Liver (tissue), 3 donors: Measurements from ENCODE around the gene ZFAND2A.

ENCODE experiments used
- EGR1 ChIP-seq, 2 donors: IDR thresholded peaks; 2 replicates each; pipeline ENCODE4 v1.6.1; 2016 to 2018; ENCODE audit warnings: antibody characterized with exemption in 2 of 2, low read depth in 2 of 2
- FOXA1 ChIP-seq: IDR thresholded peaks from 2 replicates; pipeline ENCODE4 v1.6.1; 2016; ENCODE audit warnings: antibody characterized with exemption
- GABPA ChIP-seq, 2 donors: IDR thresholded peaks in 1 of 2; conservative IDR thresholded peaks in 1 of 2; 2 replicates each; pipeline ENCODE4 v1.6.1; 2016; ENCODE audit warnings: antibody characterized with exemption in 2 of 2, mild to moderate bottlenecking in 1 of 2, moderate library complexity in 1 of 2
- HNF4A ChIP-seq, 2 donors: conservative IDR thresholded peaks; 2 replicates each; pipeline ENCODE4 v1.6.1; 2016; ENCODE audit warnings: antibody characterized with exemption in 2 of 2, mild to moderate bottlenecking in 2 of 2
- JUND ChIP-seq, 2 donors: IDR thresholded peaks; 2 replicates each; pipeline ENCODE4 v1.6.1; 2016; ENCODE audit warnings: antibody characterized with exemption in 2 of 2
- NR2F2 ChIP-seq: IDR thresholded peaks from 2 replicates; pipeline ENCODE4 v1.6.1; 2016; ENCODE audit warnings: antibody characterized with exemption
- RAD21 ChIP-seq, 2 donors: IDR thresholded peaks; 2 replicates each; pipeline ENCODE4 v1.6.1; 2016; ENCODE audit warnings: antibody characterized with exemption in 2 of 2, mild to moderate bottlenecking in 2 of 2
- RXRA ChIP-seq, 2 donors: IDR thresholded peaks; 2 replicates each; pipeline ENCODE4 v1.6.1; 2017 to 2018; ENCODE audit warnings: antibody characterized with exemption in 2 of 2, mild to moderate bottlenecking in 1 of 2
- SP1 ChIP-seq: IDR thresholded peaks from 2 replicates; pipeline ENCODE4 v1.6.1; 2018; ENCODE audit warnings: antibody characterized with exemption, mild to moderate bottlenecking
- TAF1 ChIP-seq: conservative IDR thresholded peaks from 2 replicates; pipeline ENCODE4 v1.6.1; 2016; ENCODE audit warnings: antibody characterized with exemption, mild to moderate bottlenecking
- TF ChIP-seq, protein P1 (sequence below): IDR thresholded peaks from 2 replicates; pipeline ENCODE4 v1.6.1; 2016; ENCODE audit warnings: antibody characterized with exemption
- TF ChIP-seq, protein P2 (sequence below): fragments of 150-350 bp; IDR thresholded peaks from 2 replicates; pipeline ENCODE4 v1.5.1; 2017; ENCODE audit warnings: improper control_type of control experiment, low read depth, low read length; ENCODE audit not compliant: missing input control
- TF ChIP-seq, protein P3 (sequence below): IDR thresholded peaks from 2 replicates; pipeline ENCODE4 v1.6.1; 2016; ENCODE audit warnings: antibody characterized with exemption, mild to moderate bottlenecking
- TF ChIP-seq, protein P4 (sequence below): IDR thresholded peaks from 2 replicates; pipeline ENCODE4 v1.6.1; 2016; ENCODE audit warnings: antibody characterized with exemption
- donor health status: healthy.
- donor health status: healthy.

DNA sequence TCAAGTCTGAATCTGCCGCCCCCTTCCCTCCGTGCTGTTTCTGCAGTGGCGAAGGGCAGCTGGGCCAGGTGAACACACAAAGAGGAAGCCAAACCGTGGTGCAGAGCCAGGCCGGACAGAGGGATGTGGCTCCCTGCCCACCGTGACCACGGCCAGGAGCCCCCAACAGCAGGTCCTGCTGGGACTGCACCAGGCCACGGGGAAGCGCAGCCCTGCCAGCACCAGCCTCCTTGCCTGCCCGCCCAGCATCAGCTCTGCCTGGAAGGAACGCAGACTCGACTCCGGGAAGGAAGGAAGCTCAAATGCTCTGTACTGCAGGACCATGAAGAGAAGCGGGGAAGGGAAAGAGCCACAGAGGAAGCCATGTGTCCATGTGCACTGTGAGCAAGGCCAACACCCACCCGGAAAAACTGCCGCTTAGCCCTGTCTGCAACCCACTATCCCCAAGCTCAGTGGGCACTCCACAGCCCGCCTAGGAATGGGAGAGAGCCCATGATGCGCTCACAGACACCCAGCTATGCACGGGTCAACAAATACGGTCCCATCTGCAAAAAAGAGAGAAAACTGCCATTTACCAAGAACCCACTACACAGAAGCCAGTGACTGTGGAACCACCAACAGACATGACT lies 53.1 kb downstream of the ZFAND2A start:
- TF ChIP-seq, protein P1, sequence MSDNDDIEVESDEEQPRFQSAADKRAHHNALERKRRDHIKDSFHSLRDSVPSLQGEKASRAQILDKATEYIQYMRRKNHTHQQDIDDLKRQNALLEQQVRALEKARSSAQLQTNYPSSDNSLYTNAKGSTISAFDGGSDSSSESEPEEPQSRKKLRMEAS: no peak
- TF ChIP-seq, protein P2, sequence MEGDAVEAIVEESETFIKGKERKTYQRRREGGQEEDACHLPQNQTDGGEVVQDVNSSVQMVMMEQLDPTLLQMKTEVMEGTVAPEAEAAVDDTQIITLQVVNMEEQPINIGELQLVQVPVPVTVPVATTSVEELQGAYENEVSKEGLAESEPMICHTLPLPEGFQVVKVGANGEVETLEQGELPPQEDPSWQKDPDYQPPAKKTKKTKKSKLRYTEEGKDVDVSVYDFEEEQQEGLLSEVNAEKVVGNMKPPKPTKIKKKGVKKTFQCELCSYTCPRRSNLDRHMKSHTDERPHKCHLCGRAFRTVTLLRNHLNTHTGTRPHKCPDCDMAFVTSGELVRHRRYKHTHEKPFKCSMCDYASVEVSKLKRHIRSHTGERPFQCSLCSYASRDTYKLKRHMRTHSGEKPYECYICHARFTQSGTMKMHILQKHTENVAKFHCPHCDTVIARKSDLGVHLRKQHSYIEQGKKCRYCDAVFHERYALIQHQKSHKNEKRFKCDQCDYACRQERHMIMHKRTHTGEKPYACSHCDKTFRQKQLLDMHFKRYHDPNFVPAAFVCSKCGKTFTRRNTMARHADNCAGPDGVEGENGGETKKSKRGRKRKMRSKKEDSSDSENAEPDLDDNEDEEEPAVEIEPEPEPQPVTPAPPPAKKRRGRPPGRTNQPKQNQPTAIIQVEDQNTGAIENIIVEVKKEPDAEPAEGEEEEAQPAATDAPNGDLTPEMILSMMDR: no peak
- TF ChIP-seq, protein P3, sequence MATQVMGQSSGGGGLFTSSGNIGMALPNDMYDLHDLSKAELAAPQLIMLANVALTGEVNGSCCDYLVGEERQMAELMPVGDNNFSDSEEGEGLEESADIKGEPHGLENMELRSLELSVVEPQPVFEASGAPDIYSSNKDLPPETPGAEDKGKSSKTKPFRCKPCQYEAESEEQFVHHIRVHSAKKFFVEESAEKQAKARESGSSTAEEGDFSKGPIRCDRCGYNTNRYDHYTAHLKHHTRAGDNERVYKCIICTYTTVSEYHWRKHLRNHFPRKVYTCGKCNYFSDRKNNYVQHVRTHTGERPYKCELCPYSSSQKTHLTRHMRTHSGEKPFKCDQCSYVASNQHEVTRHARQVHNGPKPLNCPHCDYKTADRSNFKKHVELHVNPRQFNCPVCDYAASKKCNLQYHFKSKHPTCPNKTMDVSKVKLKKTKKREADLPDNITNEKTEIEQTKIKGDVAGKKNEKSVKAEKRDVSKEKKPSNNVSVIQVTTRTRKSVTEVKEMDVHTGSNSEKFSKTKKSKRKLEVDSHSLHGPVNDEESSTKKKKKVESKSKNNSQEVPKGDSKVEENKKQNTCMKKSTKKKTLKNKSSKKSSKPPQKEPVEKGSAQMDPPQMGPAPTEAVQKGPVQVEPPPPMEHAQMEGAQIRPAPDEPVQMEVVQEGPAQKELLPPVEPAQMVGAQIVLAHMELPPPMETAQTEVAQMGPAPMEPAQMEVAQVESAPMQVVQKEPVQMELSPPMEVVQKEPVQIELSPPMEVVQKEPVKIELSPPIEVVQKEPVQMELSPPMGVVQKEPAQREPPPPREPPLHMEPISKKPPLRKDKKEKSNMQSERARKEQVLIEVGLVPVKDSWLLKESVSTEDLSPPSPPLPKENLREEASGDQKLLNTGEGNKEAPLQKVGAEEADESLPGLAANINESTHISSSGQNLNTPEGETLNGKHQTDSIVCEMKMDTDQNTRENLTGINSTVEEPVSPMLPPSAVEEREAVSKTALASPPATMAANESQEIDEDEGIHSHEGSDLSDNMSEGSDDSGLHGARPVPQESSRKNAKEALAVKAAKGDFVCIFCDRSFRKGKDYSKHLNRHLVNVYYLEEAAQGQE: no peak
- TF ChIP-seq SP1: no peak
- TF ChIP-seq JUND (IDR thresholded peaks at IDR 0.05): no peak
- TF ChIP-seq RAD21 (IDR thresholded peaks at IDR 0.05): no peak
- no peak for TF ChIP-seq EGR1 (IDR thresholded peaks at IDR 0.05; ENCODE audit: low read depth in 2 of 2)
- TF ChIP-seq HNF4A (conservative IDR thresholded peaks at IDR 0.05): no peak
- TF ChIP-seq, protein P4, sequence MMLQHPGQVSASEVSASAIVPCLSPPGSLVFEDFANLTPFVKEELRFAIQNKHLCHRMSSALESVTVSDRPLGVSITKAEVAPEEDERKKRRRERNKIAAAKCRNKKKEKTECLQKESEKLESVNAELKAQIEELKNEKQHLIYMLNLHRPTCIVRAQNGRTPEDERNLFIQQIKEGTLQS: no peak
- no peak for TF ChIP-seq TAF1
- no peak for TF ChIP-seq GABPA (IDR thresholded peaks at IDR 0.05 in 1 of 2, conservative IDR thresholded peaks at IDR 0.05 in 1 of 2)
- TF ChIP-seq NR2F2: no peak
- no peak for TF ChIP-seq RXRA (IDR thresholded peaks at IDR 0.05)
- TF ChIP-seq FOXA1: no peak
